CD4-positive, alpha-beta T cell treated with Interleukin-12 subunit alpha and Interleukin-12 subunit beta, for 1 hour (primary cell): ENCODE measurements around the gene SULT1A2.
"Not testable (repeated sequence)": the region's sequence is repeated elsewhere in the genome, so short reads cannot be mapped to it uniquely, and the experiment has no call there.

Source experiments
- DNase-seq: peaks from one replicate; pipeline ENCODE4 v3.0.0-alpha.2; 2020

SULT1A2 gene

DNA sequence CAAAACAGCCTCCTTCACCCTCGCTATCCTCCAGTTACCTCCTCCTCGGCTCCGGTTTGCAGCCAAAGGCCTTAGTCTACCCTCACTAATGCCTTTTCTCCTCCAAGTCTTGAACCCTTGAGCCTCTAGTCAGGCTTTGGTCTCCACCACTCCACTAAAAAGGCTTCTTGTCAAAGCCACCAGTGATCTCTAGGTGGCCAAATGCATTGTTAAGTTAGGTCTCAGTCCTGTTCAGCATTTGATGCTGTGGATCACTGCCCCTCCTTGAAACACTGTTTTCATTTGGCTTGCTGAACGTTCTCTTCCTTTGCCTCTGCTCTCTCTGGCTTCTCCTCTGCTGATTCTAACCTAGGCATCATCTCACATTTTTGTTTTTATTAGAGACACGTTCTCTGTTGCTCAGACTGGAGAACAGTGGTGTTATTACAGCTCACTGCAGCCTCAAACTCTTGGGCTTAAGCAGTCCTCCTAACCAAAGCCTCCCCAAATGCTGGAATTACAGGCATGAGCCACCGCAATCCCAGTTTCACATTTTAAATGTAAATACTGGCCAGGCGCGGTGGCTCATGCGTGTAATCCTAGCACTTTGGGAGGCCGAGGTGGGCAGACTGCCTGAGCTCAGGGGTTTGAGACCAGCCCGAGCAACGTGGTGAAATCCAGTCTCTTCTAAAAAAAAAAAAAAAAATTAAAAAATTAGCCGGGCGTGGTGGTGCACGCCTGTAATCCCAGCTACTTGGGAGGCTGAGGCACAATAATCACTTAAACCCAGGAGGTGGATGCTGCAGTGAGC, 42.0 kb downstream of the SULT1A2 start:
- DNase-seq, result no peak

DNA sequence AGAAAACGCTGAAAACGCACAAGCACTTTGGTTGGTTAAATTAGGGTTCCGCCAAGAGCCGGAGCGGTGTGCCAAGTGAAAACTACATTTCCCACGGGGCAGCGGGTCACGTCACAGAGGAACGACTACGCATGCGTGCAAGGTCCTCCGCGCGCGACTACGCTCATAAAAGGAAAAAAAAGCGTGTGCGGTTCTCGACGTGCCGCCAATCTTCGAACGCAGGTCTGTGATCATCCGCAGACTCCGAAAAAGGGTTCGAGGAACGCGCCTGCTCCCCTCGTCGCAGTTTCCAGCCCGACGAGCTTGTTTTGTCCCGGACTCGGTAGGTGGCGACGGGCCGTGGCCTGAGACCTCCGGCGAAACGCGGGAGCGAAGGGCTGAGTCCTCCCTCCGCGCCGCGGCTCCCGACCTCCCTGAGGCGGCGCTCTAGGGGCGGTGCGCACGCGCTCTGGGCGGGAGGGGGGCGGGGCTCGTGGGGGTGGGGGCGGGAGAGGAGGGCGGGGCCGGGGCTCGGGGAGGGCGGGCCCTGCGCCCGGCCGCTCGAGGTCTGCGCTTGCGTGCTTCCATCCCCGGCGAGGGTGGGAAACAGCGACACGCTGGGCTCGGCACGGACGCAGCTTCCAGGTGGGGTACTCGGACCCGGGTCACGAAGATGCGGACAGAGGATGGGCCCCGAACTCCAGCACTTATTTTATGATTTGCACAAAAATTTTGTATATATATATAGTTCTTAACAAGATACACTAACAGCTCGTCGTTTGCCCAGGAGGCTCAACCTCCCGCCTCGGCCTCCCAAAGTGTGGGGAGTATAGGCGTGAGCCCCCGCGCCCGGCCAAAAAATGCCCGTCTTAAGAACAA, 42.8 kb downstream of the SULT1A2 start, which contains the start of gene SGF29:
TSS of gene SGF29 (plus strand) at position 145 of the 858 bp plus-strand sequence. CDS start 27,150 bp downstream, outside the sequence.
- DNase-seq, result peak; percentile 96

- peak; percentile 50 for DNase-seq
These were observed 47.5 kb downstream of the SULT1A2 start for GRCh38 chr16:28549301-28549899.

DNA sequence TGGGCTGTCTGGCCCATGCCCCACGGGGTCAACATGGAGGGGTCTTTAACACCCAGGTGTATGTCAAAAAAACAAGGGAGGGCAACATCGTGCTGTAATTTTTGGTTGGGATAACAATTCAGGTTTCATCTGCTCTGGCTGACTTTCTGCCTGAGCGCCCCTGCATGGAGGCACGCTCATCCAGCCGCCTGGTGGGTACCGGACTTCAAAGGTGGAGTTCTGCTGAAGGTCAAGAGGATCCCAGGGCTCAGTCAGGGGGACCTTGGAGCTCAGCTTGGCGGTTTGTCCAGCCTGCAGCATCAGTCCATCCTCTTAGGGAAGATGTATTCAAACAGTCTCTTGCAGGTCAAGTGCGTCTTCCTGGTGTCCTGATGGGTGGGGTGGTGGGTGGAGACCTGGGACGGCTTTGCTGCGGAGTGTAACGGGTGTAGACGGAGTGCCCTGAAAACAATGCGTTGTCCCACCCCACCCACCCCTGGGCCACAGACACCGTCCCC, 48.5 kb downstream of the SULT1A2 start:
- no peak for DNase-seq

- DNase-seq, result no peak
These were observed 50.2 kb downstream of the SULT1A2 start for GRCh38 chr16:28546626-28547025.

GRCh38 chr16:28545964-28546363, 50.9 kb downstream of the SULT1A2 start:
- DNase-seq, result not testable (repeated sequence)

GRCh38 chr16:28544998-28545397, 51.9 kb downstream of the SULT1A2 start:
- DNase-seq, result no peak

DNA sequence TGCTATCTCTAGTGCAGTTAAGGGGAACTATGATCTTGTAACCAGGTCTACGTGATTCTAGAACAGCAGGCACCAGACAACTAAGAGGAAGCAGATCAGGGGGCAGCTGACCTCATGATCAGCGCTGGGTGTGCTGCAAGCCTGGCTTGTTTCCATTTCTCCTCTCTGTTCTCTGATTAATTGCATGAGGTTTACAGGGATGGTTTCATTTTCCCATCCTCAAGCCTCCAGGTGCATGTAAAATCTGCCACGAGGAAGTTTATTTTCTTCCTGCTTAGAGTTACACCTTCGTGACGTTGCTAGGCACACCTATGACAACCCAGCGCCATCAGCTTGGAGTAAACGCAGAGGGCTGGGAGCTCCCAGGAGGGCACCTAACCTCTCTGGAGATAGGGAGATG, 53.8 kb downstream of the SULT1A2 start:
- DNase-seq, result no peak

DNA sequence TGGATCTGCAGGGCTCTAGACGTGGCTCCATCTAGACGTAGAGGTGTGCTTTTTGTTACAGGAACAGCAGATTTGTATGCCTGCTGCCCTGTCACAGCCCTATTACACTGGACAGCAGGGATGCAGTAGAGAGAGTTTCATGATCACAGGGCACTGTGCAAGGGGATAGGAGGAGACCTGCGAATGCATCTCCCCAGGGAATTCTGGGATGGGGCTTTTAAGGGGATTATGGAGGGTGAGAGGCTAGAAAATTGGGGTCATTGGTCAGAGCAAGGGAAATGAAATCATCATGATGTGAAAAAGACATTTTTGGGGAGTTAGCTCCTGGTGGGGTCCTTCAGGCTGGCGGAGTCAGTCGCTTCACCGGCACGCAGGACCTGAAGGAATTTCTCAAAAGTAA, 54.2 kb downstream of the SULT1A2 start:
- no peak for DNase-seq
